Measurements from ENCODE around the gene AURKAIP1.
"Not testable (repeated sequence)": the region's sequence is repeated elsewhere in the genome, so short reads cannot be mapped to it uniquely, and the experiment has no call there.

Gene AURKAIP1

GRCh38 chr1:1387098-1388077 lies 12.4 kb upstream of the AURKAIP1 start:
- no peak overlapping the region for H3K4me3 ChIP-seq (ENCODE audit: low read depth, low read length)
- no peak for TF ChIP-seq POLR2A (IDR thresholded peaks at IDR 0.05; ENCODE audit: extremely low read depth, insufficient read length)
- no peak for TF ChIP-seq MAX (IDR thresholded peaks at IDR 0.05; ENCODE audit: low read depth, low read length)
- DNase-seq (ENCODE audit: low read depth) = no peak

DNA sequence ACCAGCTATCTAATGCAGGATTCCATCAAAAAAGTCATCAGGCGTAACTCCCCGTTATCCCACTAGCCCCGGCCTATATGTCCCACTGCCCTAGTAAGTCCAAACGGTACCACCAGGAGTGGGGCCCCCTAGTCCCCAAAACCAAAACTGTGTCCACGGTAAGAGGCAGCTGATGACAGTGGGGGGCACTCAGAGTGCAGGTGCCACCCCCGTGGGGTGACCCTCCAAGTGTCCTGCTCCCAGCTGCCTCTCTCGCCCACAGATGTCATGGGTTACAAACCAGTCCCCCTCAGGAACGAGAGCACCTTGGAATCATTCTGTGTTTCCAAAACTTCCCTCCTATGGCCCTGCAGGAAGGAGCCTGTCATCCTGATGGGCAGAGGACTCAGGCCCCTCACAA lies 10.9 kb upstream of the AURKAIP1 start:
- DNase-seq (ENCODE audit: low read depth) = no peak
- TF ChIP-seq, protein P1, sequence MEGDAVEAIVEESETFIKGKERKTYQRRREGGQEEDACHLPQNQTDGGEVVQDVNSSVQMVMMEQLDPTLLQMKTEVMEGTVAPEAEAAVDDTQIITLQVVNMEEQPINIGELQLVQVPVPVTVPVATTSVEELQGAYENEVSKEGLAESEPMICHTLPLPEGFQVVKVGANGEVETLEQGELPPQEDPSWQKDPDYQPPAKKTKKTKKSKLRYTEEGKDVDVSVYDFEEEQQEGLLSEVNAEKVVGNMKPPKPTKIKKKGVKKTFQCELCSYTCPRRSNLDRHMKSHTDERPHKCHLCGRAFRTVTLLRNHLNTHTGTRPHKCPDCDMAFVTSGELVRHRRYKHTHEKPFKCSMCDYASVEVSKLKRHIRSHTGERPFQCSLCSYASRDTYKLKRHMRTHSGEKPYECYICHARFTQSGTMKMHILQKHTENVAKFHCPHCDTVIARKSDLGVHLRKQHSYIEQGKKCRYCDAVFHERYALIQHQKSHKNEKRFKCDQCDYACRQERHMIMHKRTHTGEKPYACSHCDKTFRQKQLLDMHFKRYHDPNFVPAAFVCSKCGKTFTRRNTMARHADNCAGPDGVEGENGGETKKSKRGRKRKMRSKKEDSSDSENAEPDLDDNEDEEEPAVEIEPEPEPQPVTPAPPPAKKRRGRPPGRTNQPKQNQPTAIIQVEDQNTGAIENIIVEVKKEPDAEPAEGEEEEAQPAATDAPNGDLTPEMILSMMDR (IDR thresholded peaks at IDR 0.05; ENCODE audit: low read depth, low read length) = no peak
- TF ChIP-seq MYC (IDR thresholded peaks at IDR 0.05; ENCODE audit: low read depth, low read length) (no peak), MAX (IDR thresholded peaks at IDR 0.05; ENCODE audit: low read depth, low read length) (no peak), POLR2A (IDR thresholded peaks at IDR 0.05; ENCODE audit: extremely low read depth, insufficient read length) (no peak)
- no peak overlapping the region for H3K4me3 ChIP-seq (ENCODE audit: low read depth, low read length)

GRCh38 chr1:1385339-1385738 lies 10.3 kb upstream of the AURKAIP1 start:
- H3K4me3 ChIP-seq (ENCODE audit: low read depth, low read length); DNase-seq (ENCODE audit: low read depth): not testable (repeated sequence)

DNA sequence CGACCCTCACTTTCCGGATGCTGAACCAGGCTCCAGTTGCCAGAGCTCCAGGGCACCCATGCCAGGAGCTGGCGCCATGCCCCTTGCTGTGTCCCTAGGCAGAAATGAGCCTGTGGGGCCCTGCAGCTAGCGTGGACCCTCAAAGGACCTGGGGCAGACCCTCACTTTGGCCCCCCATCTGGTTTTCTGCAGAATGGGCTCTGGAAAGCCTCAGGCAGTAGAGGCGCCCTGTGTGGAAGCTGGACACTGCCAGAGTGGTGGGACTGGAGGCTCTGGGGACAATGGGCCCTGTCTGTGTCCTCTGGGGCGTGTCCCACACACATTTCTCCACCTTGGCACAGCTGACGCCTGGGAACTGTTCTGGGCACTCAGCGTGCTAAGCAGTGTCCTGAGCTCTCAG lies 6.3 kb upstream of the AURKAIP1 start:
- no peak overlapping the region for H3K4me3 ChIP-seq (ENCODE audit: low read depth, low read length)
- TF ChIP-seq MYC (IDR thresholded peaks at IDR 0.05; ENCODE audit: low read depth, low read length) (no peak), POLR2A (IDR thresholded peaks at IDR 0.05; ENCODE audit: extremely low read depth, insufficient read length) (no peak), MAX (IDR thresholded peaks at IDR 0.05; ENCODE audit: low read depth, low read length) (no peak)
- TF ChIP-seq, protein P1 (IDR thresholded peaks at IDR 0.05; ENCODE audit: low read depth, low read length) = no peak
- no peak for DNase-seq (ENCODE audit: low read depth)

DNA sequence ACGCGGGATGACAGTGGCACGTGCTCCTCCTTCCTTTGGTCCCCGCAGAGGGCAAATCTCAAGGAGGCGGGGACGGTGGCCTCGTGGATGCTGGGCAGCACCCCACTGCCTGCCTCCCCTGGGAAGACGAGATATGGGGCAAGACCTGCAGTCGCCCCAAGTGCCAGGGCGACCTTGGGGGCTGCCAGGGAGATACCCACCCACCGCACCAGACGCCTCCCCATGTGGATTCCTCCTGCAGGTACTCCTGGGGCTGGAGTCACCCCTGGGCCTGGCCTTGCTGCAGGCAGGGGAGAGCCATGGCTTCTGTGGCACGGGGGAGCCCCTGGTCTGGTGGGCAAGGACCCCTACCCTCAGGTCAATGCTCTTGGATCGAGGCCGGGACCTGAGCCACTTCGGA lies 5.9 kb upstream of the AURKAIP1 start:
- H3K4me3 ChIP-seq (ENCODE audit: low read depth, low read length) = no peak overlapping the region
- TF ChIP-seq MYC (IDR thresholded peaks at IDR 0.05; ENCODE audit: low read depth, low read length) (no peak), MAX (IDR thresholded peaks at IDR 0.05; ENCODE audit: low read depth, low read length) (no peak), POLR2A (IDR thresholded peaks at IDR 0.05; ENCODE audit: extremely low read depth, insufficient read length) (no peak)
- TF ChIP-seq, protein P1 (IDR thresholded peaks at IDR 0.05; ENCODE audit: low read depth, low read length) = no peak
- DNase-seq (ENCODE audit: low read depth) = no peak

- no peak for DNase-seq (ENCODE audit: low read depth)
- TF ChIP-seq MAX (IDR thresholded peaks at IDR 0.05; ENCODE audit: low read depth, low read length) (no peak), MYC (IDR thresholded peaks at IDR 0.05; ENCODE audit: low read depth, low read length) (no peak), POLR2A (IDR thresholded peaks at IDR 0.05; ENCODE audit: extremely low read depth, insufficient read length) (no peak)
- TF ChIP-seq, protein P1 (IDR thresholded peaks at IDR 0.05; ENCODE audit: low read depth, low read length) = no peak
- no peak overlapping the region for H3K4me3 ChIP-seq (ENCODE audit: low read depth, low read length)
These were observed 2.7 kb upstream of the AURKAIP1 start for GRCh38 chr1:1377540-1378205.

Measured in NB4 (cell line).